HG03432 (cell line): ENCODE data around the gene MSL3B.

Experiments used
- ATAC-seq: cut with Tn5 transposase; IDR thresholded peaks from one replicate; pipeline ENCODE4 v1.9.1; 2021; ENCODE audit warnings: mild to moderate bottlenecking, moderate library complexity; ENCODE audit not compliant: unreplicated experiment

Gene MSL3B

DNA sequence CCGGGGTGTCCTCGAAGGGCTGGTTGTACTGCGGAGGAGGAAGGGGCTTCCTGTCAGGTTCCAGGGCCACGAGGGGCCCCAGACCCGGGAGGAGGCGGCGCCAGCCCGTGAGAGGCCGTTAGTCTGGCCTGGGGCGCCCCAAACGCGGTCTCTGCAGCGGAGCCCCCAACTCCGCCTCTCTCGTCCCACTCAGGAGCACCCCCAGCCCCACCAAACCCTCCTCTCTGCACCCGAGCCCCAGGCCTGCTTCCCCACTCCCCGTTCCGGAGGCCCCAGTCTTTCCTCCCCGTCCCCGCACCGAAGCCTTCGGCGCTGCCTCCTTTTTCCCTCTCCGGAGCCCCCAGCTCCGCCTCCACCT is 14.3 kb downstream of the MSL3B start:
- ATAC-seq = peak; percentile 3

DNA sequence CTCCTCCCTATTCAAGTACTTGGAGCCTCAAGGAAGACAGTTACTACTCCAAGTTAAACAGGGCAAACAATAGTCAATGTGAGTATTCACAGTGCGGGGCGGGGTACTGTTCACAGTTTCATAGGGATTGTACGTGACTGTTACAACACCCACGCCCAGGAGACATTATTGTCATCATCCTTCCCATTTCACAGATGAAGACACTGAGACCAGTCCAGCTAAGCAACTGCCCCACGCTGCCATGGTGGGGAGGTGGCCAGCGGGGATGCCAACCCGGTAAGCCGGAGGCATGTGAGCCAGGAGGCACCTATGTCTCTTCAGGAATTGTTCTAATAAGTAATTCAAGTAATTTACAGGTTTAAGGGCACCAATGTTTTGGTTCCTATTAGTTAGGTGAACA is 14.8 kb downstream of the MSL3B start:
- ATAC-seq = no peak

DNA sequence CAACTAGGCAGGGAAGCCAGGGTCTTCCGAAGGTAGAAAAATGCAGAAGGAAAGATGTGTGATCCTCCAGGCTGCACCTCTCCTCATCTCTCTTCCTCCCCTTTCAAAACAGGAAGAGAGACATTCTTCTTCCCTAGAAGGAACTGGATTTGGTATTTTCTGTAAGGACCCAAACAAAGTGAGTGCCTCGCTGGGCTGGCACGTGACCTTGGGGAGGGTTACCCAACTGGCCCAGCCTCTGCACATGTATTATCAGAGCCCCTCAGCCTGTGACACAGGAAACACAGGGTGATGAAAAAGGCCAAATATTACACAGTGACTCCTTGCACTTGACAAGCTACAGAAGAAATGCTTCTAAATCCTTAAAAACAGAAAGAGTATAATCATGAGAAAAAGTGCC is 16.1 kb downstream of the MSL3B start:
- no peak for ATAC-seq

DNA sequence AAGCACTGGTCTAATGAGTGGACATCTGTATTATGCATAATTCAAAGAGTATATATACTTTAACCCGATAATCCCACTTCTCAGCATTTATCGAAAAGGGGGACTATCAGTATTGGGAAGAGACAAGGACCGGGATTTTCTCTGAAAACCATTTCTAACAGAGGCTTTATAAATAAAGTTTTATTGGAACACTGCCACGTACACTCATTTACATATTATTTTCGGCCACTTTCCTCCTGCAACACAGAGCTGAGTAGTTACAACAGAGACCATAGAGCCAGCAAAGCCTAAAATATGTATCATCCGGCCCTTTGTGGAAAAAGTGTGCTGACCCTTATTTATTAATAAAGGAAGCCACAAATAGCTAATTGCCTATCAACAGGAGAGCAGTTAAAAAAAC is 17.0 kb downstream of the MSL3B start:
- no peak for ATAC-seq

DNA sequence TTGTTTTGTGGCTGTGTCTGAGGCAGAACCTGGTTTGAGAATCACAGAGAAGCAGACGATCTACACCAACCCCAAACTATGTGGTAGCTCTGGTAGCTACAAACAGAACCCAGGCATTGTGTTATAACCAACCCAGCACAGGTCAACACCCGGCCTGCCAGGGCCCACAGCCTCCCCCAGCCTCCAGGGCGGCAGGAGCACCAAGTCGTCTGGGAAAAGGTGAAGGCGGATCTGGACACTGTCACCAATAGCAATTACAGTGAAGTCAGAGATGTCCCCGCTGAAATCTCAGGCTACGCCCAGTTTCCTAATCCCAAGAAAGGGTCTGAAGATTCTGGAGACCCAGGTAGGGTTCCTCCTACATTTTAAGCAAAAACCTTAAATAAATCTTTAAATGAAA is 17.4 kb downstream of the MSL3B start:
- no peak for ATAC-seq

DNA sequence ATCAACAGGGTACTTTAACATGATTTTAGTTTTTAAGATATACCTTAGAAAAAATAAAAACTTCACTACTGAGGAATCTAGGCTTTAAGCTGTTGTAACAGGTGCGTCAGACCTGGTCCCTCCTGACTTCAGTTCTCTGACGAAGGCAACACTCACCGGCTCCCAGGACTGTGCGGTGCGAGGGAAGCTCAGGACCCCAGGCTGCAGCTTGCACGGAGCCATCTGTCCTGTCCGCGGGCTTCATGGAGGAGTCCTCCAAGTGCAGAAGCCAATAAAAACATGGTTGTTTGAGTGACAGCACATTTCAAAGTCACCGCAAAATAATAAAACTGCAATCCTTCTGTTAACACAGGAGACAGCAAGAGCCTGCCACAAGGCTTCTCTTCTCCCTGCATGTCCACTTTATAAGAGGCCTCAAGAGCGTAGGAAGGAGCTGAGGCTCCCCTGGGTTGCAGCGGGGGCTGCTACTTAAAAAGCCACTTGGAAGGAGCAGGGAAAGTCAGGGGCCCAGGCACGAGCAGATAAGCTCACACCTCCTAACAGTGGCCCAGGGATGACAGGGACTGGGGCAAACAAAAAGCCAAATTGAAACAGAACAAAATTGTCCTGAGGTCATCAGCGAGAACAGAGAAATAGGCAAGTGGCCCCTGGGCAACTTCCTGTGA is 18.4 kb downstream of the MSL3B start:
- no peak for ATAC-seq

DNA sequence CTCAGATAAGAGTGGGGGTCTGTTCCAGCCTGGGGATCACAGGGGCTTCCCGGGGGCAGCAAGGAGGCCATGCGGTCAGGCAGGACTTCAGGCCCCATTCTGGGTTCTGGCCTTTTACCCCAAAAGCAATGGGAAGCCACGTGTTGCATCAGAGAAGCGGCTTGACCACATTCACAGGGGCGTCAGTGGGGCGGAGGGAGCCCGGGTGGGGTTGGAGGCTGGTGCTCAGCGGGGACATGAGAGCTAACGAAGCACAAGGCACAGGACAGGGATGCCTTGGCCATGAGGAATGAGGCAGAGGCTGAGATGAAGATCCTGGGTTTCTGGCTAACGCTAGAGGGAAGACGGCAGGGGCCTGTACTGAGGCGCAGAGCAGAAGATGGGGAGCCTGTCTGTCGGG is 19.9 kb downstream of the MSL3B start:
- ATAC-seq = no peak

DNA sequence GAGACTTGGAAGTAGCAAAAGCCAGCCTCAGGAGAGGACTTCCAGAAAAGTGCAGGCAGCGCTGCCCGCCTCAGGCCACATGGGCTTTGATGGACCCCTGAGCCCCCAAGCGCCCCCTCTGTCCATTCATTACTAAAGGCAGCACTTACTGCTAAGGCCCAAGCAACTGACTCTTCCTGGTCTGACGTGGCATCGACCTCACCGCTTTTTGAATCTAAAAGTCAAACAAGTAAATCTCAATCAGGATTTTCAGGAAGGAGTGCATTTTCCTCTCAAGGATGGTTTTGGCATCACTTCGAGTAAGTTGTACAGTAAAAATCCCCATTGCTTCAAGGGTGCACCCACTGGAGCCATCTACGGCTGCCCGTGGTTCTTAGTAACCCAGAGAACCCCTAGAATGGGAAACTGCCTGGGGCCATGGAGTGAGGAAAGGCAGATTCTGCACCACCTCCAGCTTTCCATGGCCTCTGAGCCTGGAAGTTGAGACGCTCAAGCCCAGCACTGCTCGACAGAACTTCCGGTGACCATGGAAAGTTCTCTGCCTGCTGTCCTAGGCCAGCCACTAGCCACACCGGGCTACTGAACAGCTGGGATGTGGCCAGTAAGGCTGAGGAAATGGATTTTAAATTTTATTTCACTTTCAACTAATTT is 20.8 kb downstream of the MSL3B start:
- ATAC-seq = no peak

DNA sequence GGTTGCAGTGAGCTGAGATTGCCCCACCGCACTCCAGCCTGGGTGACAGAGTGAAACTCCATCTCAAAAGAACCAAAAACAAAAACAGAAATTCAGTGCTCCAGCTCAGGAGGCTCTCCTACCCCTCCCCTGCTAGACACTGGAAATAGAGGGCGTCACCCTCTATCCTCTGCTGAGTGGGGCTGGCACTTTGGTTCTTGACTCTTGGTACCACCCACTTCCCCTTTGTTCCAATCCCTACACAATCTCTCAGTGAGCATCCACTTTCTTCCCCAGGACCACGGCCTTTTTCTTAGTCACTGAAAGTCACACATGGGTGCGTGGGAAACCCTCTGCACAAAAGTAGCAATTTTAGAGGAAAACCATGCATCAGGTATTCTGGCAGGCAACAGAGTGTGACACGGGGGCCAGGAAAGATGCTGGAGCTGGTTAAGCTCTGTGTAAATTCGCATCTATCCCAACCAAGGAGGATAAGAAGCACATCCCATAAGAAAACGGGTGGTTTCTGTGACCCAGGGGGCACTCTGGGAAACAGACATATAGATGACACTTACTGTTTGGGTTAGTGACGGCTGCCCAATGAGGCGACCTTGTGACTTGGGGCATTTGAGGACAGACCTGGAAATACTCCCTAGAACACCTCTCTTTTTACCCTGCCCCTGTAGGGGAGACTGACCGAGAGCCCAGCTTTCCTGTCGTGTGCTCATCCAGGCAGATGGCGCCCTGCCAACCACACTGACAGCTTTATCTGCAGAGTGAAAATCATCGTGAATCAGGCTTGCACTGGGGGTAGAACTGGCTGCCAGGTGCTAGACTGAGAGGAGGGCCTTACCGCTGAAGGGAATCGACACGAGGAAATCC is 21.6 kb downstream of the MSL3B start:
- no peak for ATAC-seq

DNA sequence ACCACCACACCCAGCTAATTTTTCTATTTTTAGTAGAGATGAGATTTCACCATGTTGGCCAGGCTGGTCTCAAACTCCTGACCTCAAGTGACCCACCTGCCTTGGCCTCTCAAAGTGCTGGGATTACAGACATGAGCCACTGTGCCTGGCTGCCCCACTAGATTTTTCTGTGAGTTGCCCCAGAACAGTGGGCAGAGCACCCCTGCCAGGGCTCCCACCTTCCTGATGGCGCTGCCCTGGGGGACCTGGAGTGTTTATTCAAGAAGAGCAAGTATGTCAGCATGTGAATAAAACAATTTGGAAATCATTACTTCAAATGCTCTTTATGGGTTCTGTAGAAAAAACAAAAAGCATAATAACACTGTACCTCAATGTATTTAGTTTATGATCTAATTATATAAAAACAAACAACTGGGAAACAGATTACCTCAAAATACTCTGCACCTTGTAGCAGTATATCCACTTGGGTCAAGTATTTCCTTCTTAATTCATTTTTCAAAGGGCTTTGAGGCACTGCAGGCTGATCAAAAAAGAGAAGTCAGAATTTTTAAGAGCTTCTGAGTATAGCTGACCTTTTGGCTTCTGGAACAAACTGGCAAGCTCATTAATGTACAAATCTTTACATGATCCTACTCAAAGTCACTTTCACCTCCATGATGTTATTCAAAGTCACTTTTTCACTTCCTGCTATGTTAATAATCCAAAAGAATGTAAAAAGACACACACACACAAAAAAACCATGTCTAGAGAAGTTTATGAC is 22.7 kb downstream of the MSL3B start:
- ATAC-seq = no peak

DNA sequence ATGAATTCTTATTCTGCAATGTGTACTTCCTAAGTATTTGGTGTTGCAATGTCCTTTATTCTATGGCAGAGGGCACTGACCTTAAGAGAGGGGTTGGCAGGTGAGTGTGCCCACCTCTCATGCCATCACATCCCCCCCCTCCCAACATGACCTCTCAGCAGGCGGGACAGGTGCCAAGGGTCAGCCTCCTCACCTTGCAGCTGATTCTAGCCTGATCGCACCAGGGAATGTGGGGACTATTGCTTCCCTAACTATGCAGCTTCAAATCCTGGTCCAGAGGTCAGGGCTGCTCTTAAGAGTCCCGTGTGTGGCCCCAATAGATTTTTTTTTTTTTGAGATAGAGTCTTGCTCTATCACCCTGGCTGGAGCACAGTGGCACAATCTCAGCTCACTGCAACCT is 23.4 kb downstream of the MSL3B start:
- no peak for ATAC-seq

DNA sequence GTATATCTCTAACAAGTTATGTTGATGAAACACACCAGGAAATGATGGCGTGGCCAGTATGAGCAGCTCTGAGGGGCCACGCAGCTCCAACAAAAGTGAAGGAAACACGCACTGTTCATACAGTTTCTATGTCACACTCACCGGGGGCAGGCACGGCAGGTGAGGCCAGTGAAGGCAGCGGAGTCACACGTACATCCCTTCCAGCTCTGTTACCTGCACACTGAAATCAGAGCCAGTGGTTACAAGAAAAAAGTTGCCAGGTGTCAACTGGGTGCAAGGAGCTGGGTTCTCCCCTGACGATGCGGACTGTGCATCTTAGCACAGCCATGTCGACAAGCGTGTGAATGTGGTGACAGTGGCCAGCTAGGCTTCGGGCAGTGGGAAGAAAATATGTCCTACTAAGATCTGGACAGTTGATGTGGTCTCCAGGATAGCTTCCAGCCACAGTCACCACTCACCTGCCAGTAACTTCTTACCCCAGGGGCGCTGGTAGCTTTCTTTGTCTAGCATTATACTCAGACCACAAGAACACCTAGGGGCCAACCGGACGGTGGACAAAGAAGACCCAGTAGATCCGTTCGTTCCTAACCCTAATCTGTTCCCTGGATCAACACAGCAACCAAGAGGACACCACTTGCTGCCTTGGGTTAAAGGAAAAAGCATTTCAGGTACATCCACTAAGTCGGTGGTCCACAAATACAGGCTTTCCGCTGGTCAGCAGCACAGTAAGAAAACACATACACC is 23.9 kb downstream of the MSL3B start:
- ATAC-seq = no peak

DNA sequence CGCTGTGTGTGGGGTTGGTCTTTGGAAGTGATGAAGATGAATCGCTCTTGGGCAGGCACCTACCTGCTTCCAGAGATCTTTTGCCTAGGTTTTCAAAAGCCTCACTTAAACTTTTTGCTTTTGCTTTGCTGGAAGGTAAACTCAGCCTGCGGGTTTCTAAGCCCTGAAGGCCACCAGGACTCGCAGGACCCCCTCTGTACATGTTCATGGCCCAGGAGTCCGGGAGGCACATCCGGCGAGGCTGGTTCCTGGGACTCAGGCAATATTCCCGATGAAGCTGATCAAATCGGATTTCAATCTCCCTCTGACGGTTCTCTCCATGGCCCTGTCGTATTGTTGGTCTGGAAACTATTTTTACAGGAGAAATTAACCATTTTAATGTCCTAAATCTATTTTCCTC is 27.0 kb downstream of the MSL3B start:
- ATAC-seq = no peak

DNA sequence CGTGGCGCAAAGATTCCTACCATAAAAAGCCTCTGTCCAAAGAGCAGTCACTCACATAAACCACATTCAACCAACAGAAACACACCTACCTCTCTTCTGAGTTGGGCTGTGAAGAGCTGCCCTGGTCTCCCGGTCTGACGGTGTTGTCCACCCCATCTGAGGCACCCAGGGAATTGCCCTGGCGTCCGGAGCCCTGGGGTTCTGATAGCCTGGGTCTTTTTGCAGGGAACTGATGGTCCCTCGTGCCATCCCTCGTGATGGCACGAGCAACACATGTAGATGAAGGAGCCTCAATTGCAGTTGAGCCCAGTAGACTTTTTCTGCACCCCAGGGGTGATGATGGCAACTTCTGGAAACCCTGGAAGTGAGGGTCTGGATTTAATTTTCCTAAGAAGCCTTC is 27.7 kb downstream of the MSL3B start:
- no peak for ATAC-seq

DNA sequence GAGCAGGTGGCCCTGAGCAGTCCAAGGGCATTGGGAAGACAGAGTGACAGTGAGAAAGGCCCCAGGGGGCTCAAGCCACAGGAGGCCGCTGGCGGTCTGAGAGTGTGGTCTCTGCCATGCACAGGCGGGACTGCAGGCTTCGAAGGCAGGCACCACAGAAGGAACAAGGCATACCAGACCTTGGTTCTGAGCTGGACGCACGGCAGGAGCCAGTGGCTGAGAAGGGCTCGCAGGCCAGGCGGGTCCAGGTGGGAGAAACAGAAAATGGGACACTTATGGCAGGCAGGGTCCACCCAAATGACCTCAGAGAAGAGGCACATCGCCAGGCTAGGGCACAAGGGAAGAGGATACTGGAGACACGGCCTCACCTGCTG is 28.8 kb downstream of the MSL3B start:
- ATAC-seq = no peak

DNA sequence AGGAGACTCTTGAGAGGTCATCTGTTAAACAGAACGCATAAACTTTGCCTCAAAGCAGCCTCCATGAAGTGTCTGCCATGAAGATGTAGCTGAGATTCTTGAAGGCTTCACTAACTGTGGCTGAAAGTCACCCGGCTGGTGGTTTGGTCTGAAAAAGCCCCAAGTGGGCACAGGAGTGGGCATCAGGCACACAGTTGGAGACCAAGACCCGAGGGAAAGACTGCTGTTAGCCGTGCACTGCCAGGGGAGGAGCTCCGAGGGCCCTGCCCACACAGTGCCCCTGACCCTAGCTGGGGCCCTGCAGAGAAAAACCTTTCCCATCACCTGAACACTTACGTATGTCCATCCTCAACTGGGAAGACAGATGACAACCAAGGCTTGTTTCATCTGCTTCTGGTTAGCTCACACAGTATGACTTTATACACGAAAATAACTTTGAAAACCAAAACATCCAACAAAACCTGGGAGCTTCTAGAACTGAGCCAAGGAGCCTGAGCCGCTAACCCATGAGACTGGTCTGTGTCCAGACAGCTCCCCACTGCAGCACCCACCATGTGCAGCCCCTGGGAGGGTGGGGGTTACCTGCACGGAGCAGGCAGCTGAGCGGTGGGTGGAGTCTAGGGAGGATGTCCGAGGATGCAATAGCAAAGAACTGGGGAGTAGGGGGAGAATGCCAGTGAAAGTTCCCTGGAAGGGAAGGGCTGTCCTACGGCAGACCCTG is 29.3 kb downstream of the MSL3B start:
- no peak for ATAC-seq

DNA sequence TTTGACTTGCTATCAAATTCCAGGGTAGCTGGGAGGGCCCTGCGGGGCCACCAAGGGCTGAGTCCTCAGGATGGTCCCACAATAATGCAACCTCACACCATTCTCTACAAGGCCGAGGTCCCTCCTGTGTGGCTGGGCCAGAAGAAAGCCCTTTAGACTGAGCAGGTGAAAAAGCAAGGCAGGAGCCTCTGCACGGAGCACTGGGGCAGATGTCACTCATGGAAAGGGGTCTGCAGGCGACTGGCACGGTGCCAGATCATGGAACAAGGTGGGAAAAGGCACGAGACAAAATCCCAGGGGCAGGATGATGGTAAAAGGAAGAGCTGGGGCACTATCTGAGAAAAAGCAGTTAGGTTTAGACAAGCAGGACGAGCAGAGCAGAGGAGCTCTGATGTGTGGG is 29.9 kb downstream of the MSL3B start:
- no peak for ATAC-seq

DNA sequence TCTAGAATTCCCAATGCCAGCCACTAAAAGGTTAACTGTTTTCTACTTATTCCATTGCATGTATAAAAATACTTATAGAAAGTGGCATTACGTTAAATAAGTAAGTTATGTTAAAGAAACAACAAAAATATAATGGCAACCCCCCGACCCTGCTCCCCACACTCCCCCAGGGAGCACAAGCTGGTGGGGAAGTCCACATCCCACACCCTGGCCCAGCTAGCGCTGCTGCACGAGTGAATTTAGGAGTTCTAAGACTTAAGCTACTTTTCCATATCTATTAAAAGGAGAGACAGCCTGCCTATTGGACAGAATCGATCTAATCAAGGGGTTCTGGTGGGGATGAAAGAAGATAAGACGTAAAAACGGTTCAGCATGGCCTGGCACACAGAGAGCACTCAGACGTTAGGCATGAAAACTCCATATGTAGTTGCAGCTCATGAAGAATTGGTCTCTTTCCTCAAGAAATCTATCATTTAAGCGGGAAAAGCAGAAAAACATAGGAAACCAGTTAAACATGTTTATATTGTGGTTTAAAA is 30.4 kb downstream of the MSL3B start:
- no peak for ATAC-seq

DNA sequence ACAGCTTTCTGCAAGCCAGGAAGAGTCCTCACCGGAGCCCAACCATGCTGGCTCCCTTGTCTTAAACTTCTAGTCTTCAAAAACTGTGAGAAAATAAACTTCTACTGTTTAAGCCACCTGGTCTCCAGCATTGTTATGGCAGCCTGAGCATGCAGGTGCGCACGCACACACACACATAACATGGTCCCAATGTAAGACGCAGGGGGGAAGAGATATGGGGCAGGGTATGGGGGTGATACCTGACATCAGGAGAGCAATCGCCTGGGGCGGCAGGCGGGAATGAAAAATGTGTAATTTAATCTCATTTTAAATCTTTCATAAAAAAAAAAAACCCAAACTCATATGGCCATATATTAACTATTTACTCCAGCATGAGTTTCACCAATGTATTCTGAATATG is 31.8 kb downstream of the MSL3B start:
- ATAC-seq = no peak
